Activated gamma-delta T cell treated with Interleukin-2 at 50 U/mL for 16 hours (primary cell): ENCODE data around the gene TBX6.
A peak's percentile ranks its signal among the peaks of the same experiment; 100 is the strongest.
"Not testable (repeated sequence)": the region's sequence is repeated elsewhere in the genome, so short reads cannot be mapped to it uniquely, and the experiment has no call there.

Source experiments
- DNase-seq: peaks from one replicate; pipeline ENCODE4 v3.0.0-alpha.2; 2020

The TBX6 gene, protein sequence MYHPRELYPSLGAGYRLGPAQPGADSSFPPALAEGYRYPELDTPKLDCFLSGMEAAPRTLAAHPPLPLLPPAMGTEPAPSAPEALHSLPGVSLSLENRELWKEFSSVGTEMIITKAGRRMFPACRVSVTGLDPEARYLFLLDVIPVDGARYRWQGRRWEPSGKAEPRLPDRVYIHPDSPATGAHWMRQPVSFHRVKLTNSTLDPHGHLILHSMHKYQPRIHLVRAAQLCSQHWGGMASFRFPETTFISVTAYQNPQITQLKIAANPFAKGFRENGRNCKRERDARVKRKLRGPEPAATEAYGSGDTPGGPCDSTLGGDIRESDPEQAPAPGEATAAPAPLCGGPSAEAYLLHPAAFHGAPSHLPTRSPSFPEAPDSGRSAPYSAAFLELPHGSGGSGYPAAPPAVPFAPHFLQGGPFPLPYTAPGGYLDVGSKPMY

DNA sequence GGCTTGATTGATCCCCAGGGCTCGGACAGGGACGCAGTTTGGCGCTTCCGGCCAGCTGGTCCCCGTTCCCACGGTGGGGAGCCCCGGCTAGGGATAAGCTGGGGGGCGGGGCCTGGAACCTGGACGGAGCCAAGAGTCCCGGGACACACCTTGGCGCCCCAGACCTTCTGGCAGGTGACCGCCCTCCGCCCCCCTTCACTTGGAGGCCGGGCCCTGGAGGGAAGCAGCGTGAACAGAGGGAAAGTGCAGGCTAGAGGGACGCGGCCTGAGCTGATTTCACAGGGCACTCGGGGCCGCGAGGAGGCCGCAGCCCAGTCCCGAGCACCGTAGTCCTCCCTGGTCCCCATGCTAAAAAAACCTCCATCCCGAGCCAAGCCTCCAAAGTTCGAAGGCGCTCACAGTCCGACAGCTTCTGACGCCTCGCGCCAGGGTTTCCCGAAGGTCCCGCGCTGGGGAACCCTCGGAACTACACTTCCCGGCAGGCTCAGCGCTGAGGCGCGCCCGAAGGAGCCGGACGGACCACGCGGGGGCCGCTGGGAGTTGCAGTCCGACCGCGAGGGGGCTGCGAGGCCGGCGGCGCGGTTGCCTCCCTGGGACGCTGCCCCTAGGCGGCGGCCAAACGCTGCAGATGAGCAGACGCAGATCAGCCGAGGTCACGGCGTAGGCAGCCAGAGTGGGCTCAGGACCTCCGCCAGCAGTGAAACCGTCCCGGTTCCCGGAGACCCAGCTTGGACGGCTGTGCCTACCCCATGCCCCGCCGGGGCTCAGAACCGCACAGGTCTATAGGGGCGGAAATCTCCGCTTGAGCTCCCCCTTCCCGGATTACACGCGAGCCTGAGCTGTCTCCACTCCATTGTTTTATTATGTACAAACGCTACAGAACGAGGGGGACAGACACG, at the start of gene TBX6:
Gene TBX6, minus strand, starts transcription at position 451 of the 899 bp plus-strand sequence. CDS start 731 bp downstream, outside the sequence.
- DNase-seq: peak; percentile 92

DNA sequence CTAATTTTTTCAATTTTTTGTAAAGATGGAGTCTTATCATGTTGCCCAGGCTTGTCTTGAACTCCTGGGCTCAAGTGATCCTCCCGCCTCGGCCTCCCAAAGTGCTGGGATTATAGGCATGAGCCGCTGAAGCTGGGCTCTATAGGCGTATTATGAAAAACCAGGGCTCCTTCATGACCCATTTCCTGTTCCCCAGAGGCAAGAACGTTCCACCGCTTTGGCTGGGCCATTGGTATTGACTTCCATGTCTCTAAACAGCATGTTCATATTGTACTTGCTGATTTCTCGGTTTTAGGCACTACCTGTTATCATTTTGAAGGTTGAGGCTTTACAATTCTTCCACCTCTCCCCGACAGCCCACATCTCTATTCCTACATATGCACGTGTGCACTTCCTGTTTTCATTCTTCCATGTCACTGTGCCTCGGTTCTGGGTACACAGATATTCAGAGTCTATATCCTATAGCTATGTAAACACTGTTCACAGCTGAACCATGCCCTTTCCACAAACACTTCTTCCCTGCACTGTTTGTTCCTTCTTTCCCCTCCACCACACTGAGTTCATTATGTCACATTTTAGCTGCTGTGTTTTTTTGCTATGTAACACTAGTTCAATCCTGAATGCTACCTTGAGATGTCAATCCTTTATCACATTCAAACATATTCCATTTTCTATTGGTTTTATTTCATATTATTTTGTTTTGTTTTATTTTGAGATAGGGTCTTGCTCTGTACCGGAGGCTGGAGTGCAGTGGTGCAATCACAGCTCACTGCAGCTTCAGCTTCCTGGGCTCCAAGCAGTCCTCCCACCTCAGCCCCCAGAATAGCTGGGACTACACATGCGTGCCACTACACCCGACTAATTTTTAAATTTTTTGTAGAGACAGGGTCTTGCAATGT, 48.1 kb upstream of the TBX6 start:
- DNase-seq: no peak

DNA sequence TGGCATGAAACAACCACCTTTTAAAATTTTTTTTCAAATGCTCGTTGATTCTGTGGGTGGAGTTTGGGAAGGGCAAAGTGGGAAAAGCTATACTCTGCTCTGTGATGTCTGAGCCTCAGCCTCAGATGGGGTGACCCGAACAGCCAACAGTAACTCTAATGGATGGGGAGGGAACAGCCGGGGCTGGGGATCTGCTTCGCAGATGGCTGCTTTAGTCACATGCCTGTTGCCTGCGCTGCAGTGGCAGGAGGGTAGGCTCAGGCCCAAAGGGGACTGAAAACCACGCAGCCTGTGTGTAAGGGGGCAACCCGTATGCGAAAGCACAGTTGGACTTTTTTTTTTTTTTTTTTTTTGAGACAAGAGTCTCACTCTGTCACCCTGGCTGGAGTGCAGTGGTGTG, 46.2 kb upstream of the TBX6 start:
- no peak for DNase-seq

DNA sequence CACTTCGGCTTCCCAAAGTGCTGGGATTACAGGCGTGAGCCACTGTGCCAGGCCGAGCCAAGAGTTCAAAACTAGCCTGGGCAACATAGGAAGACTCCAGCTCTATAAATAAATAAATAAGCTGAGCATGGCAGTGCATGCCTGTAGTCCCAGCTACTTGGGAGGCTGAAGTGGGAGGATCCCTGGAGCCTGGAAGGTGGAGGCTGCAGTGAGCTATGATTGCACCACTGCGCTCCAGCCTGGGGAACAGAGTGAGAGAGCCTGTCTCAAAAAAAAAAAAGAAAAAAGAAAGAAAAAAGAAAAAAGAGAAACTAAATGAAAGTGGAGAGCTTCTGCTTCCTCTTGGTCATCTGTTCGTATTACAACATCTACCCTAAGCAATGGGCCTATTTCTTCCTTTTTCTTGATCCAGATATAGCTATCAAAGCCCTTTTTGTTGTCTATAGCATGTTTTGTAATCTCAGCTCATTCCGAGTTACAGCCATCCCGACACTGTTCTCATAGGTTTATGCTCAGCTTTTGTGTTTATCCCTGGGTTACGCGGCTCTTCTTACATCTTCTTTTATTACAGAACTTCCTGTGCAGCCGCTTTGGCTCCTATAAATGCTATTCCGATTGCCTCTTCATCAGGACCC, 45.4 kb upstream of the TBX6 start:
- DNase-seq: no peak

DNA sequence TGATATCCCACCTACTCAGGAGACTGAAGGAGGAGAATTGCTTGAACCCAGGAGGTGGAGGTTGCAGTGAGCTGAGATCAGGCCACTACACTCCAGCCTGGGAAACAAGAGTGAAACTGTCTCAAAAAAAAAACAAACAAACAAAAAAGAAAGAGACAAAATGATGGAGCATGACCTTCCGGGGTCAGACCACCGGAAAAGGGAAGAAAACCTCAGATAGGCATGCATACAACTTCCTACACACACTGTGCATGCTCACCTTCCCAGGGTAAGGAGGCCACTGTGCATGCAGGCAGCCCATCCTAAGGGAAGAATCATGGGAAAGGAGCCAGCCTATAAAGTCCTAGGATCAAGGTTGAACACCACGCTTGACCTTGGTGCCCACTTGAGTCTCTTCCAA, 40.9 kb upstream of the TBX6 start:
- DNase-seq: no peak

DNA sequence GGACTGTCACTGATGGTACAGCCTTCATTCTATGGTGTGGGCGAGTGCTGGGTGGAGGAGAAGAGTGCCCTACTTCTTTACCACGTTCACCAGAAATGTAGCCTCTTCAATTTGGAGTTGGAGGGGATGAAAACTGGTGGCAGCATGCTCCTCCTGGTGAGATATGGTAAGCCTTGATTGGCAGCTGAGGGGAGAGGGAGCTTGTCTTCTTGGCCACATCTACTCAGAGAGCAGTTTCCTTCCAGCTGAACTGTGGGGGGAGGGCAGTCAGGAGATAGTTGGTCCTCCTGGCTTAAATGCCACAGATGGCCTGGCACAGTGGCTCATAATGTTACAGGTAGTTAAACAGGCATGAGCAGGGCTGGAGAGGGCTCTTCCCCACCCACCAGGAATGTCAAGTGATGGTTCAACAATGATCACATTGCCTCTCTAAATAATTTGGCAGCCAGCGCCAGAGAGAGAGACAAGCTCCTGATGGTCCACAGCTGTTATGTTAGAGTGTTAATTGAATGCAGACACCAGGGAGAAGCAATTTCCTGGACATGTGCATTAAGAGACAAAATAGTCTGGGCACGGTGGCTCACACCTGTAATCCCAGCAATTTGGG, 40.2 kb upstream of the TBX6 start:
- no peak for DNase-seq

DNA sequence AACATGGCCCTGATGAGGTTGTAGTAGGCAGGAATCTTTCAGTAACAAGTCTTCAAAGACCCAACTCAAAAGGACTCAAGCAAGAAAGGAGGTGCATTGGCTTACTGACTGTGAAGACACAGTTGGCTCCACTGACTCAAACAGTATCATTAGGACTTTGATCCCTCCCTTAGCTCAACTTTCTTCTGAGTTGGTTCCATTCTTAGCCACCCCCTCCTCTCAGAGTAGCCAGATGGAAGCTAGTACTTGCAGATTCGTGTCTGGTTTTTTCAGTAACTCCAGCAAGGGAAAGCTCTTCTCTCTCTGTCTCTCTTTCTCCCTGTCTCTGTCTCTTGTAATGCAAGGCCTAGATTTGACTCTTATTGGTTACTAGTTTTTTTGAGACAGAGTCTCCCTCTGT, 36.3 kb upstream of the TBX6 start:
- no peak for DNase-seq

DNA sequence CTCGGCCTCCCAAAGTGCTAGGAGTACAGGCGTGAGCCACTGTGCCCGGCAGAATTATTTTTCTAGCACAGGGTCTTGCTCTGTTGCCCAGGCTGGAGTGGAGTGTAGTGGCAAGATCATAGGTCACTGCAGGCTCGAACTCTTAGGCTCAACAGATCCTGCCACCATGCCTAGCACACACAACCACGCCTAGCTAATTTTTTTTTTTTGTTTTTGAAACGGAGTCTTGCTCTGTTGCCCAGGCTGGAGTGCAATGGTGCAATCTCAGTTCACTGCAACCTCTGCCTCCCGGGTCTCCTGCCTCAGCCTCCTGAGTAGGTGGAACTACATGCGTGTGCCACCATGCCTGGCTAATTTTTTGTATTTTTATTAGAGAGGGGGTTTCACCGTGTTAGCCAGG, 34.0 kb upstream of the TBX6 start:
- not testable (repeated sequence) for DNase-seq

DNA sequence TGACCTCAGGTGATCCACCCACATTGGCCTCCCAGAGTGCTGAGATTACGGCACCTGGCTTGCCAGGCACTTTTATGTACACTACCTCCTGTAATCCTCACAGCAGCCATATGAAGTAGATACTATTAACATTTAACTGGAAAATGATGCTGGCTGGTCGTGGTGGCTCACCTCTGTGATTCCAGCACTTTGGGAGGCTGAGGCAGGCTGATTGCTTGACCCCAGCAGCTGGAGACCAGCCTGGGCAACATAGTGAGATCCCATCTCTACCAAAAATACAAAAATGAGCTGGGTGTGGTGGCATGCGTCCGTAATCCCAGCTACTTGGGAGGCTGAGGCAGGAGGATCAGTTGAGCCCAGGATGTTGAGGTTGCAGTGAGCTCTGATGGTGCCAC, 33.3 kb upstream of the TBX6 start:
- DNase-seq: no peak

DNA sequence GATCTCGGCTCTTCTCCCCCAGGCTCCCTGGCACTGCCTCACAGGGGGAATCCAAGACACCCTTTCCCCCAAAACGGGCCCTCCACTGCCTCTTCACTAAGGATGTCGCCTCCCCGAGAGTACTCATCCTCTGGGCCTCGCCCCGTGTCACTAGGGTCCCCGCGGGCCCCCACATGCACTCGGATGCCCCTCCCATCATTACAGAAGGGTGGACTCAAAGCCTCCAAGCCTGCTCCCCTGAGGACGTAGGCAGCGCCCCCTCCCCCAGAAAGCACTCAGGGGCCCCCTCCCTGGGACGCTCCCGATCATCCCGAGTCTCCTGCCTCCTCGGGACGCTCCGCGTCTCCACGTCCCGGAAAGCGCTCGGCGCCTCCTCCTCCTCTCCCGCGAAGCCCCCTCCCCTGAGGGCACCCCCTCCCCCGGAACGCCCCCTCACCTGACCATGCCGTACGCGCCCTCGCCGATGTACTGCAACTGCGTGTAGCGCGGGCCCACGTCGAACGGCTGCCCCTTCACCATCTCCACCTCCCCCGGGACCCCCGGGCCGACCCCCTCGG, 31.0 kb upstream of the TBX6 start:
- peak; percentile 16 for DNase-seq

DNA sequence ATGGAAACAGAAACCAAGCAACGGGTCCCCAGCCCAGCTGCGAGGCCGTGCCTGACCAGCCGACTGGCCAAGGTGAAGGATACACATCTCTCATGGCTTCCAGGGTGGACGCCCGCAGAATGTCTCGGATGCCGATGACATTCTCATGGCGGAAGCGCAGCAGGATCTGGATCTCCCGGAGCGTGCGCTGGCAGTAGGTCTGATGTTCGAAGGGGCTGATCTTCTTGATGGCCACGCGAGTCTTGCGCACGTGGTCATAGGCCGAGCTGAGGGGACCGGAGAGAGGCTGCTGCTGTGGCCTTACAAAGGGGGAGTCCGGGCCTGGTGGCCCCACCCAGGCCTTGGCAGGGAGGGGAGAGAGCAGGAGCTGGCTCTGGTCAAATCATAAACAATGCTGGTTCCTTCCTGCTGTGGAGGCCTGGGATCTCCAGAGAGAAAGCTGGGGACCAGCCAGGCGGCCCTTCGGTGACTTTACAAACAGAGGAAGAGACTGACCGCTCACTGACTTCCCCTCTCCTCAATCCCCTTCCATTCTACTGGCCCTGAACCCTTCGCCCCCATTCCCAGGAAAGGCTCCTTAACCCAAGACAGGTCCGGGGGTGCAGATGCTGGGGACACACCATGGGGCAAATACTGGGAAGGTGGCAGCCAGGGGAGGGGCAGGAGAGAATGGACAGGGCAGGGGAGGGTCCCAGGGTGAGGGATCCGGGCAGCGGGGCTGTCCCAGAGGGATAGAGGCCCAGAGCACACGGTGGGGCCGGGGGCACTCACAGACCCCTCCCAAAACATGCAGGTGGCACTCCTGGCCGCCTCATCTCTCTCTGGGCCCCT, 30.2 kb upstream of the TBX6 start:
- no peak for DNase-seq

DNA sequence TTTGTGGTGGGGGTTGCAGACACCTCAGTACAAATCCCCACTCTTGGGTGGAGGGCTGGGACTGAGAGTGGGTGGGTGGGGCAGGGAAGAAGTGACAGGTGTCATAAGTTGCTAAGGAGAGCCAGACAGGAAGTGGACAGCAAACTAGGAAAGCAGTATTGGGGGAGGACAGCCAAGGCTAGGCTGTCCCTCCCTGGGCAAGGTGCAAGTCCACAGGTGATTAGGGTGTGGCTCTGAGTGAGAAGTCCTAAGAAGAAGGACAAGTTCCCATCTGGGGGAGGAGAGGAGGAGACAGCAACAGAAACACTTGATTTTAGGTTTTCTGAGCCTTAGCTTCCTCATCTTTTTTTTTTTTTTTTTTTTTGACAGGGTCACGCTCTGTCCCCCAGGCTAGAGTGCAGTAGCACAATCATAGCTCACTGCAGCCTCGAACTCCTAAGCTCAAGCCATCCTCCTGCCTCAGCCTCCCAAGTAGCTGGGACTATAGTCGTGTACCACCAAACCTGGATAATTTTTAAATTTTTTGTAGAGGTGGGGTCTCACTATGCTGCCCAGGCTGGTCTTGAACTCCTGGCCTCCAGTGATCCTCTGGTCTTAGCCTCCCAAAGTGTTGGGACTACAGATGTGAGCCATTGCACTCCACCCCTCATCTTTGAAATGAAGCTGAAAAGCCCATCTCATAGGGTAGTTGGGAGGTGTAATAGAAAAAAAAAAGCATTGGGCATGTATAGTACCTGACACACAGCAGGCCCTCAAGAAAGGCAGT, 28.8 kb upstream of the TBX6 start:
- DNase-seq: no peak

DNA sequence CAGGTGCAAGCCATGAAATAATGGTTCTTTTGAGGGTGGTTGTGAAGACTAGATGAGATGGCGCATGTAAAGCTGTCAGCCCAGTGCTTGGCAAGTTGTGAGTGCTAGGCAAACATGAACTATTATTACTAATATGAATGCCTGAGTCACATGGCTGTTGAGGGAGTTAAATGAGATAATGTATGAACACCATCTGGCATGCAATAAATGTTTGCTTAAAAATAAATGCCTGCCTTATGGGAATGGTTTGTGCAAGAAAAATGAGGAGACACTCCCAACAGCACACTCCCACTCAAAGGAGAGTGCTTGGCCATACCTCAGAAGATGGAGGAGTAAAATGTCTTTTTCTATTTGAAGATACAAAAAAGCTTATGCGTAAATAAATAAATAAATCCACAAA, 27.7 kb upstream of the TBX6 start:
- DNase-seq: no peak

DNA sequence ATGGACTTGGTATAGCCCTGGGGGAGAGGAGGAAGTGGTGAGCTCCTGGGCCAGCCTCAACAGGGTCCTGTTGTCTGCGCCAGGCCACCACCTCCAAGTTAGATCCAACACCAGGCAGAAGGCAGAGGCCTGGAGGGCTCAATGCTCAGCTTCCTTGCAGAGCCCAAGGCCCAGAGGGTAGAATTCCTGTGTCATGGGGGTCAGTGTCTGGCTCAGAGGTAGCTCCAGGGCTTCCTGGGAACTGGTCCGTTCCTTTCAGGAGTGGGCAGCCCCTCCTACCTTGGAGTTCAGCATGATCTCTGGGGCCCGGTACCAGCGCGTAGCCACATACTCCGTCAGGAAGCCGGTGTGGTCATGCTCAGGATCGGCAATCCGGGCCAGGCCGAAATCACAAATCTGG, 26.0 kb upstream of the TBX6 start:
- DNase-seq: no peak

DNA sequence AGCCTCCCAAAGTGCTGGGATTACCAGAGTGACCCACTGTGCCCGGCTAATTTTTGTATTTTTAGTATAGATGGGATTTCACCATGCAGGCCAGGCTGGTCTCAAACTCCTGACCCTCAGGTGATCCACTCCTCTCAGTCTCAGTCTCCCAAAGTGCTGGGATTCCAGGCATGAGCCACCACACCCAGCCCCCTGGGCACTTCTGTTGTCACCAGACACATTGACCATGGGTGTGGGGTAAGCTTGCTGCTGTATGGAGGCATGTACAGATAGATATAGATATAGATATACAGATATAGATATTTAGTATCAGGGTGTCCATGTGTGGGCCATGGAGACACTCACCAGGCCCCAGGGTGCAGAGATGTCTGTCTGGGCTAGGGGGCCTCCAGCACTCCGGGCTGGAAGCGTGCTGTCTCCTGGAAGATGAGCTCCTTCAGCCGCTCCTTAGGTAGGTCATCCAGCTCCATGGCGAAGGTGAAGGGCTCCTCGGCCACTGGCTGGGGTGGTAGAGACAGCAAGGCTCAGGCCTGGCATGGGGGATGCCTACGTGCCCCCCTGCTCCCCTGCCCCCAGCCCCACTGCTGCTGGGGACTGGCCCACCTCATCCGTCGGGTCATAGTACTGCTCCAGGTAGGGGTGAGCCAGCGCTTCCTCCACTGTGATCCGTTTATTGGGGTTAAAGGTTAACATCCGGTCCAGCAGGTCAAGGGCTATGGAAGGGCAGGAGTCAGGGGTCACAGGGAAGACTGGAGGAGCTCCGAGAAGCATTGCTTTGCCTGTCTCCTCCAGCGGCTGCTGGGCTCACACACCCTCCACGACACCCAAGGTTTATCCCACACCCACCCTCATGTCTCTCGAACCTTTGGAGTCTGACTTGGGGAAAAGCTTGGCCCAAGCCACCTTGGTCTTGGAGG, 24.8 kb upstream of the TBX6 start:
- DNase-seq: no peak

DNA sequence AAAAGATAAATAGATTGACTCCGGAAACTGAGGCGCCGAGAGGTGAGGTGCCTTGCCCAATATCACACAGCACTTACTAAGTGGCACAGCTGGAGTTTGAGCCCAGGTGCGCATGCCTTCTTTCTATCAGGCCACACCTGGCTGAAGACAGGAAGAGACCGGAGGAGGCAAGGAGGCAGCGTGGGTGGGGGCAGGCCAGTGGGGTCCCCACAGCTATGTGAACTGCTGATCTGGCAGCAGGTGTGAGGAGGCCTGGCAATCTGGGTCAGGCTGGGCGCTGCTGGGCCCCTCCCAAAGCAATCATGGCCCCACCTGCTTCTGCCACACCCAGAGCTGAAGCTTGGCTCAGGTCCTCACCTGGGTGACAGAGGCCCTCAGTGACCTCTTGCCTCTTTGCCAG, 23.5 kb upstream of the TBX6 start:
- DNase-seq: no peak

DNA sequence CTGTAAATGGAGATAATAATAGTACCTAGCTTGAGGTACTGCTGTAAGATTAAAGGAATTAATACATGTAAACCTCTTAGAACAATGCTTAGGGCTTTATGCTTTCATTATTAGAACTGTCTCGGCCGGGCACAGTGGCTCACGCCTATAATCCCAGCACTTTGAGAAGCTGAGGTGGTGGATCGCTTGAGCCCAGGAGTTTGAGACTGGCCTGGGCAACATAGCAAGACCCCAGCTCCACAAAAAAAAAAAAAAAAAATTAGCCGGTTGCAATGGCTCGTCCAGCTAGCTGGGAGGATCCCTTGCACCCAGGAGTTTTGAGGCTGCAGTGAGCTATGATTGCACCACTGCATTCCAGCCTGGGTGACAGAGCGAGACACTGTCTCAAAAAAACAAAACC, 23.1 kb upstream of the TBX6 start:
- not testable (repeated sequence) for DNase-seq

DNA sequence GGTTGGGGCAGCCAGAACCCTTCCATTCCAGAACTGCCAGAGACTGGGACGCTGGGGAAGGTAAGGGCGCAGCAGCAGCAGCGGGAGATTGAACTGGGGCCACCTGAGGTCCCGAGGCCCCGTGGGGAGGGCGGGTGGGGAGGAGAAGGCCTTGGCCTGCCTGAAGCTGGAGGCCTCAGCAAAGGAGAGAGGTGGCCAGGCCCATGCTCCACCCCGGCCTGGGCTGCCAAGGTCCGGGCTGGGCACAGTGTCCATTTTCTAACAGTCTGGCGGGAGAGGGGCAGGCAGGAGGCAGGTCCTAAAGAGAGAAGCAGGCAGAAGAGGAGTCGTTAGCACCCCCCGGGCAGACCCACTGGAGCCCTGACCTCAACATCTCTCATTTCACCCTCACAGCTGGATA, 22.7 kb upstream of the TBX6 start:
- DNase-seq: no peak
